Naive thymus-derived CD4-positive, alpha-beta T cell (primary cell): Measurements from ENCODE around the gene CXXC5. TPM values are rescaled to one million over a fixed set of nuclear protein-coding genes. Genes with fewer than 3 reads are reported as not detected.

ENCODE experiments used
- ATAC-seq: fragments of 150-1000 bp; cut with Tn5 transposase; 2 replicates; pipeline ENCODE4 v1.10.0; 2021; ENCODE audit warnings: mild to moderate bottlenecking, moderate library complexity
- CTCF ChIA-PET: fragments of 350-600 bp; sonication (Branson Sonifier 250); formaldehyde crosslinking; loops from one replicate; lab custom pipeline; 2021; ENCODE audit warnings: antibody characterized with exemption; lab: Charles Lee
- POLR2A ChIA-PET: fragments of 350-600 bp; sonication (Branson Sonifier 250); formaldehyde crosslinking; loops from one replicate; lab custom pipeline; 2021; ENCODE audit warnings: antibody characterized with exemption, inconsistent platforms; lab: Charles Lee
- DNase-seq, 9 donors: peaks; one replicate each; pipeline versions ENCODE4 v3.0.0 to v3.0.0-alpha.2; 2020 to 2022; ENCODE audit warnings: mixed read lengths in 1 of 9
- H3K27ac ChIP-seq: one replicate; pipeline ENCODE4 v1.7.0; 2013; ENCODE audit warnings: mild to moderate bottlenecking, low read depth, low read length, moderate library complexity
- H3K27me3 ChIP-seq, 2 donors: one replicate each; pipeline ENCODE4 v1.7.0; 2013; ENCODE audit warnings: low read length in 2 of 2, mild to moderate bottlenecking in 2 of 2, moderate library complexity in 2 of 2; ENCODE audit not compliant: control insufficient read depth in 2 of 2, insufficient read depth in 2 of 2
- H3K36me3 ChIP-seq, 3 experiments: 1 replicate in 2 of 3; 2 replicates in 1 of 3; pipeline ENCODE4 v1.7.0; 2013; ENCODE audit warnings: low read length in 3 of 3, mild to moderate bottlenecking in 3 of 3, moderate library complexity in 1 of 3; ENCODE audit not compliant: insufficient read depth in 3 of 3, control insufficient read depth in 2 of 3
- H3K4me1 ChIP-seq, 2 donors: one replicate each; pipeline ENCODE4 v1.7.0; 2013; ENCODE audit warnings: low read length in 2 of 2, mild to moderate bottlenecking in 2 of 2, moderate library complexity in 1 of 2; ENCODE audit not compliant: control insufficient read depth in 2 of 2, insufficient read depth in 2 of 2
- H3K4me3 ChIP-seq: 2 replicates; pipeline ENCODE4 v1.7.0; 2013; ENCODE audit warnings: mild to moderate bottlenecking, low read length
- H3K9me3 ChIP-seq, 3 experiments: 1 replicate in 2 of 3; 2 replicates in 1 of 3; pipeline ENCODE4 v1.7.0; 2013; ENCODE audit warnings: low read length in 3 of 3; ENCODE audit not compliant: control insufficient read depth in 2 of 3
- H3K27ac Mint-ChIP-seq, 9 donors: one replicate each; pipeline ENCODE4 v1.8.0; 2020 to 2022; ENCODE audit warnings: mixed read lengths in 9 of 9, mild to moderate bottlenecking in 8 of 9, moderate library complexity in 5 of 9, inconsistent platforms in 2 of 9
- H3K27me3 Mint-ChIP-seq, 5 donors: one replicate each; pipeline ENCODE4 v1.8.0; 2021 to 2022; ENCODE audit warnings: mixed read lengths in 5 of 5, mild to moderate bottlenecking in 1 of 5
- H3K36me3 Mint-ChIP-seq, 5 donors: one replicate each; pipeline ENCODE4 v1.8.0; 2020 to 2022; ENCODE audit warnings: mixed read lengths in 5 of 5, mild to moderate bottlenecking in 3 of 5, inconsistent platforms in 1 of 5
- H3K4me1 Mint-ChIP-seq, 7 donors: one replicate each; pipeline ENCODE4 v1.8.0; 2020 to 2022; ENCODE audit warnings: mixed read lengths in 7 of 7, mild to moderate bottlenecking in 3 of 7, inconsistent platforms in 1 of 7
- H3K4me3 Mint-ChIP-seq, 10 donors: one replicate each; pipeline ENCODE4 v1.8.0; 2020 to 2022; ENCODE audit warnings: mild to moderate bottlenecking in 10 of 10, mixed read lengths in 10 of 10, moderate library complexity in 6 of 10, inconsistent platforms in 2 of 10
- H3K9me3 Mint-ChIP-seq, 11 donors: one replicate each; pipeline ENCODE4 v1.8.0; 2020 to 2022; ENCODE audit warnings: mixed read lengths in 11 of 11, mild to moderate bottlenecking in 4 of 11, inconsistent platforms in 1 of 11, moderate library complexity in 1 of 11
- intact Hi-C, 2 donors: fragments of 100-400 bp; cut with micrococcal nuclease; formaldehyde crosslinking; loops; one replicate each; pipeline ENCODE4 v1.15.1; 2023
- polyA plus RNA-seq, 2 donors: library from polyadenylated mRNA; unstranded; fragments of 300-500 nt; fragmentation: Illumina TruSeq; gene quantifications; one replicate each; pipeline ENCODE4 v1.2.3, GENCODE V29; 2021
- total RNA-seq, 6 experiments: library from RNA in 5 of 6; stranded (reverse) in 5 of 6; gene quantifications; 1 replicate in 5 of 6; 2 replicates in 1 of 6; pipeline ENCODE4 v1.2.3 and lab custom pipeline; 2021 to 2026

The CXXC5 gene
- total and polyA plus RNA-seq, 7 experiments from 2014 or later = 0.73 to 21.4 (median 2.2) TPM

DNA sequence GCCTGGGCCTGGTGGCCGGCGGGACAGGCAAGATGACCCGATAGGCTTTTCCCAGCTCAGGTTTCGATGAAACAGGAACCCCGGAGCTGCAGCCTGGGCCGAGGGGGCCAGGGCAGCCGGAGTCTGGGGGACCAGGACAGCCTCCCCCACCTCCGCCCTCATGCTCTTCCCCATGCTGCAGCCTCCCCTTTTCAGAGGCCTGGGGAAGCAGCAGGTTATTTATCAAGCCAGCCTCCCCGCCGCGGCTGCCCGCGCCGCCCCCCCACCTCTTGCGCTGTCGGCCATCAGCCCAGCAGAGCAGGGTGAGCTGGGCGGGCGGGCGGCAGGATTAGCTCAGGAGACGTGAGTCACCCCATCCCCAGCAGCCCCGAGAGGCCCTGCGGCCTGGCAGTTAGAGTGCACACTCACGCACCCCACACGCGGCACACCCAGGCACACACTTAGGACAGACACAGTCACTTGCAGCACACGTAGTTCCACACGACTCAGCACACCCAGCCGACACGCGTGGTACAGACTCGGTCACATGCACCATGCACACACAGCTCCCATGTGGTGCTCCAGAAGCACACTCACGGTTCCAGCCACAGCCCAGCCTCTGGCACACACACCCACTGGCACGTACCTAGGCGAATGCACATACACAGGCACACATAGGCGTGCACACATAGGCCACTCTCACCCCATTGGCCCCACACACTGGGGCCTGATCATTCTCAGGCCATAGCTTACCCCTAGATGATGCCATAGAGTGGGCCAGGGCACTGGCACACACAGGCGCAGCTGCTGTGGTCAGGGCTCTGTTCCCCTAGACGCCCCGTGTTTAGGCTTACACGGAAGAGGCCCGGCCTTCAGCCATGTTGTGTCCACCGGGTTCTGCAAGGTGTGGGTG lies 13.0 kb downstream of the CXXC5 start:
- Histone ChIP-seq H3K27ac (no peak overlapping the region), H3K4me1 (peaks cover 0 to 7% of the 10 kb centered on the region in 2 donors), H3K27me3 (no peaks in the 10 kb centered on the region), H3K36me3 (no peaks in the 10 kb centered on the region), H3K4me3 (no peak overlapping the region), H3K9me3 (no peaks in the 10 kb centered on the region)
- ChIA-PET CTCF (no interaction called here), POLR2A (no interaction called here)
- Mint-ChIP-seq H3K27ac (no peak overlapping the region), H3K4me1 (peaks cover 0 to 24% (median 4%) of the 10 kb centered on the region in 7 donors), H3K27me3 (peaks cover 0 to 5% (median 4%) of the 10 kb centered on the region in 5 donors), H3K9me3 (no peaks in the 10 kb centered on the region), H3K36me3 (no peaks in the 10 kb centered on the region), H3K4me3 (peak overlapping the region in 1 of 10 donors; percentile 12)
- intact Hi-C loops = no loop called here
- ATAC-seq (peak; percentile 80), DNase-seq (peak in 1 of 9 donors; percentile 35)

DNA sequence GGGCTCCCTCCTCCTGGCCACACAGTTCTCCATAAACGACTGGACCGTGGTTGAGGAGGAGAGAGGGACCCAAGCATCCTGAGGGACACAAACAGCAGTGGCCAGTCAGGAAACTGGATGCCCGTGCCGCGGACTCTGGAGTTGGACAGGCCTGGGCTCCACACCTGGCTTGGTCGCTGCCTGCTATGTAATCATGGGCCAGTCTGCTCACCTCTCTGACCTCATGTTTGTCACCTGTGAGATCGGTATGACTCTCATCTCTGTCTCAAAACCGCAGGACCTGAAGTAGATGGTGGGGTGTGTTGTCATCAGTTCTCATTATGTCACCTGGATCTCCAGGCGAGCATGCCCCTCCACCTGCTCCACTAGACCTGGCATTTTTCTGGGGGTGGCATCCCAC lies 14.5 kb downstream of the CXXC5 start:
- H3K9me3 Mint-ChIP-seq = no peaks in the 10 kb centered on the region
- H3K27ac Mint-ChIP-seq = no peak overlapping the region
- H3K27me3 Mint-ChIP-seq = peaks cover 0 to 4% (median 0%) of the 10 kb centered on the region in 5 donors
- H3K4me1 Mint-ChIP-seq = peaks cover 0 to 31% (median 11%) of the 10 kb centered on the region in 7 donors
- no peak for DNase-seq
- no peaks in the 10 kb centered on the region for H3K27me3 ChIP-seq
- ATAC-seq = no peak
- H3K36me3 Mint-ChIP-seq = no peaks in the 10 kb centered on the region
- no peak overlapping the region for H3K27ac ChIP-seq
- no peaks in the 10 kb centered on the region for H3K36me3 ChIP-seq
- POLR2A ChIA-PET = no interaction called here
- intact Hi-C loops = no loop called here
- no peak overlapping the region for H3K4me3 ChIP-seq
- peaks cover 10 to 21% of the 10 kb centered on the region in 2 donors for H3K4me1 ChIP-seq
- no peak overlapping the region for H3K4me3 Mint-ChIP-seq
- CTCF ChIA-PET = no interaction called here
- H3K9me3 ChIP-seq = no peaks in the 10 kb centered on the region

DNA sequence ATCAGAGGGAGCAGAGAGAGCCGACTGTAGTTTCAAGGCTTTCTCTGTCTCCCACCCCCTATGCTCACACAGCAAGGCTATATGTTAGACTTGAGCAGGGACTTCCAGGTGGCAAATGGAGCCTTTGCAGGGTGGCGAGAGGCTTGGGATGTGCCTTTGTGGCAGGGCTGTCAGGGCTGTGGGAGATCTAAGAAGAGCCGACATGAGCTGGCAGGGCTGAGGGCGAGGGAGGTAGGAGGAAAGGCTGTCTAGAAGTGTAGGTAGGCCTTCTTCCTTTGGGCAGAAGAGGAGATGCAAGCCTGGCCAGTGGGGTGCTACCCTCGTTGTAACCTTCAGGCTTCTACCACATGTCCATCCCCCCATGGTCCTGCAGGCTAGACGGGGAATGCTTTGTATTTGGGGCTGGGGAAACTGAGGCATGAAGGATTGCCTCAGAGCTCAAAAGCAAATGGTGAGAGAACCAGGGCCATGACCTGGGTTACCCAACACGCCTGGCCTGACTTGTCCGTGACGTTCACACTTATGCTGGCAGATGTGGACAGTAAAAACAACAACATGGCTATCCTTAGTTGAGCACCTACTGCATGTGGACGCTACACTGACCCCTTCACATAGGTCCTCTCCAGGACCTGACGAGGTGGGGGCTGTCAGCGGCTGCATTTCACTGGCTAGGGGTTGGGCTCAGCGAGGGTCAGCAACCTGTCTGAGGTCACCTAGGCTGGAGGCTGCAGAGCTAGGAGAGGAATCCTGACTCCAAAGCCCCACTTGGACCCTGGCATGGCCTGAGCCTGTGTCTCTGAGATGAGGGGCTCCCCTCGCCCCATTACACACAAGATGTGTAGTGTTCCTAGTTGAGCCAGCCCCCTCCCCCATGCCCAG lies 15.3 kb downstream of the CXXC5 start:
- peaks cover 0 to 4% (median 0%) of the 10 kb centered on the region in 5 donors for H3K27me3 Mint-ChIP-seq
- ATAC-seq = no peak
- ChIA-PET POLR2A (interaction anchor here (0.6 to 1.3 kb wide), 2 partner anchors 27 to 31 kb away, joined by 3 read pairs; no protein-coding TSS in a partner anchor), CTCF (no interaction called here)
- no peaks in the 10 kb centered on the region for H3K27me3 ChIP-seq
- intact Hi-C loops = no loop called here
- no peak overlapping the region for H3K4me3 ChIP-seq
- no peaks in the 10 kb centered on the region for H3K36me3 Mint-ChIP-seq
- H3K9me3 ChIP-seq = no peaks in the 10 kb centered on the region
- H3K27ac ChIP-seq = no peak overlapping the region
- H3K36me3 ChIP-seq = no peaks in the 10 kb centered on the region
- peak overlapping the region in 2 of 9 donors; percentile 32 to 84 for H3K27ac Mint-ChIP-seq
- H3K4me3 Mint-ChIP-seq = no peak overlapping the region
- H3K9me3 Mint-ChIP-seq = no peaks in the 10 kb centered on the region
- peaks cover 0 to 30% (median 18%) of the 10 kb centered on the region in 7 donors for H3K4me1 Mint-ChIP-seq
- no peak for DNase-seq
- peaks cover 13 to 25% of the 10 kb centered on the region in 2 donors for H3K4me1 ChIP-seq

DNA sequence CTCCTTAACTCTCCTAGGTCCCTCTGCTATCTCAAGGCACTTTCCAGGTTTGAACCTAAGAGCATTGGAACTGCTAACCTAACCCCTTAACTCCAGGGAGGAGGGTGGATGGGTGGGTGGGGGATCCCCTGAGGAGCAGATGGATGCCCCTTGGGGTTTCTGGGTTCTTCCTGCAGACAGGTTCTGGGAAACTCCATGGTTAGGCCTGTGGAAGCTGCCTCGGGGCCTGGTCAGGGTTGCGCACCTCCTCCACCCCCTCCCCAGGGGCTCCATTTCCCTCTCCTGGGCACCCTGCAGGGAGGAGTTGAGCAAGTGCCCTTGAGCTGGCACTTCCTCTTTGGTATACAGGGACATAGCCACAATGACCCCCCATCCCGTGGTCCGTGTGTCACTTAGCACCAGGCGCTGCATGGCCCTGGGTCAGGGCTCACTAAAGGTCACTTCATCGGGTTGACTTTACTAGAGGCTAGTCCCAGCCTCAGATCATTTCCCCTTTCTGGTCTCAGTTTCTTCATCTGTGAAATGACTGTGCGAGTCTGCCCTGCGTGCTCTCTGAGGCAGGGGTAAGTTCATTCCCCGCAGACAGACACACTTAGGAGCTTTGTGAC lies 16.0 kb downstream of the CXXC5 start:
- POLR2A ChIA-PET = interaction anchor here (1.3 kb wide), 1 partner anchor 28 kb away, joined by 3 read pairs; no protein-coding TSS in a partner anchor
- Mint-ChIP-seq H3K4me1 (peaks cover 0 to 32% (median 21%) of the 10 kb centered on the region in 7 donors), H3K27ac (peak overlapping the region in 1 of 9 donors; percentile 55), H3K27me3 (no peaks in the 10 kb centered on the region), H3K9me3 (no peaks in the 10 kb centered on the region), H3K36me3 (no peaks in the 10 kb centered on the region), H3K4me3 (no peak overlapping the region)
- intact Hi-C loops = no loop called here
- Histone ChIP-seq H3K4me3 (no peak overlapping the region), H3K4me1 (peaks cover 21 to 30% of the 10 kb centered on the region in 2 donors), H3K27ac (no peak overlapping the region), H3K9me3 (no peaks in the 10 kb centered on the region), H3K27me3 (peaks cover 0 to 3% of the 10 kb centered on the region in 2 donors), H3K36me3 (no peaks in the 10 kb centered on the region)
- ATAC-seq = peak; percentile 75
- DNase-seq = no peak
- CTCF ChIA-PET = interaction anchor here (0.6 kb wide), 1 partner anchor 112 kb away, joined by 3 read pairs; no protein-coding TSS in a partner anchor

DNA sequence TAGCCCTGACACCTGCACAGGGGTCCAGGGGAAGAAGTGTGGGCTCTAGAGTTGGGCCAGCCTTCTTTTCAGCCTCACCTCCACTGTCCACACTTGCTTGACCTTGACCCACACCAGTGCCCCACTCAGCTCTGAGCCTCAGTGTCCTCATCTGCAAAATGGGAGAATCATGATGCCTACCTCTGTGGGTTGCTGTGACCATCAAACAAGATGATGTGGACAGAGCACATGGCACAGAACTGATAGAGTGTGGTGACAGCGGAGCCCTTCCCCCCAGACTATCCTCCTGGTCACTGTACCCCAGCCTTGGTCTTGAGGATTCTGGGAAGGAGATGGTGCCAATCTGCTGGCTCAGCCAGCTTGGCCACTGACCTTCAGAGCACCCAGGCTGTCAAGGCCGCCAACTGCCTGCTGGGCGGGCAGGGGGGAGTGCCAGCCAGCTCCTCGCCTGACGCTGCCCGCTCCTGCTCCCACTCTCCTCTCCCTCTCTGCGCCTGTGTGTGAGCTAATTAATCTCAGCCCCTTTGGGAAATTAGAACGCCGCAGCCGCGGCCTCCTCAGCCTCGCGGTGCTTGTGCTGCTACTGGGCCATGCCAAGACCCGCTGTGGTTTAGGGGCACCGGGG lies 16.7 kb downstream of the CXXC5 start:
- Mint-ChIP-seq H3K36me3 (no peaks in the 10 kb centered on the region), H3K27ac (peak overlapping the region in 1 of 9 donors; percentile 55), H3K27me3 (peaks cover 0 to 4% (median 0%) of the 10 kb centered on the region in 5 donors), H3K4me3 (no peak overlapping the region), H3K9me3 (no peaks in the 10 kb centered on the region), H3K4me1 (peaks cover 0 to 38% (median 25%) of the 10 kb centered on the region in 7 donors)
- CTCF ChIA-PET = interaction anchor here (0.6 to 0.7 kb wide), 2 partner anchors 10 to 111 kb away, joined by 3 to 5 read pairs; no protein-coding TSS in a partner anchor
- no peaks in the 10 kb centered on the region for H3K9me3 ChIP-seq
- H3K27me3 ChIP-seq = peaks cover 0 to 3% of the 10 kb centered on the region in 2 donors
- H3K36me3 ChIP-seq = no peaks in the 10 kb centered on the region
- intact Hi-C loops = loop anchor here in 1 of 2 donors (5.0 kb wide), 1 partner anchor 82 kb away; no protein-coding TSS in a partner anchor
- no peak for DNase-seq
- POLR2A ChIA-PET = interaction anchor here (0.5 kb wide), 1 partner anchor 154 kb away, joined by 5 read pairs; no protein-coding TSS in a partner anchor
- ATAC-seq = no peak
- H3K27ac ChIP-seq = no peak overlapping the region
- H3K4me1 ChIP-seq = peaks cover 27 to 31% of the 10 kb centered on the region in 2 donors
- no peak overlapping the region for H3K4me3 ChIP-seq
